Measurements from ENCODE around the gene TMEM61.

Gene TMEM61

GRCh38 chr1:55040083-55040932 is 59.9 kb downstream of the TMEM61 start:
- DNase-seq (ENCODE audit: low spot score) = no peak

GRCh38 chr1:55040933-55041494 is 60.6 kb downstream of the TMEM61 start:
- DNase-seq (ENCODE audit: low spot score) = no peak

- DNase-seq (ENCODE audit: low spot score) = no peak
Observed at GRCh38 chr1:55041613-55042012, 61.2 kb downstream of the TMEM61 start.
